GM12875 (cell line): ENCODE measurements around the gene ZFAND2B.

ENCODE experiments used
- H3K4me3 ChIP-seq: one replicate; pipeline ENCODE4 v1.5.1; 2011; ENCODE audit warnings: low read depth, low read length, control low read depth
- TF ChIP-seq, protein P1 (sequence below): IDR thresholded peaks from 2 replicates; pipeline ENCODE4 v1.5.1; 2011; ENCODE audit warnings: low read depth, mild to moderate bottlenecking, control low read depth, inconsistent platforms, low read length, moderate library complexity, borderline replicate concordance; ENCODE audit not compliant: insufficient read depth

Gene ZFAND2B

DNA sequence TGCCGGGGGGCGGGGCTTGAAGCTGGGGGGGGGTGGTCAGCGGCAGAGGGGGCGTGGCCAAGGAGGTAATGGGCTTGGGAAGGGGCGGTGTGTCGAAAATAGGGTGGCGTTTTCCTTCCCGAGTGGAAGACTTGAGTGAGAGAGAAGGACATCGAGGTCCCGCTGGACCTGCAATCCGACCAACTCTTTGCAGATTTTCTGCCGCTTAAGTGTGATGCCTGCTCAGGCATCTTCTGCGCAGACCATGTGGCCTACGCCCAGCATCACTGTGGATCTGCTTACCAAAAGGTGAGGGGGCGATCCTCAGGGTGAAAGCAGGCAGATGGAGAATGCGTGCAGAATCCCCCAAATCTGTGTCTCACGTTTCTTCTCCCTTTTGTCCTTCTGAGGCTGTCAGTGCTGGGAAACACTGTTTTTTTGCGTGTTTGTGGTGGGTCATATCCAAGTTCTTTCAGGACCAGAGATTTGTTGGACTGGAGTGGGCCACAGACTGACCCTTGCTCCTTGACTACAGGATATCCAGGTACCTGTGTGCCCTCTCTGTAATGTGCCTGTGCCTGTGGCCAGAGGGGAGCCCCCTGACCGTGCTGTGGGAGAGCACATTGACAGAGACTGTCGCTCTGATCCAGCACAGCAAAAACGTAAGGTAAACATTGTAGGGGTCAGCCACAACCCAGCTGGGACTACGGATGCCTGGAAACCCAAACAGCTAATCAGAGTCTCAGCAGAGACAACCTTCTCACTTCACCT lies 727 bp downstream of the ZFAND2B start:
- TF ChIP-seq, protein P1, sequence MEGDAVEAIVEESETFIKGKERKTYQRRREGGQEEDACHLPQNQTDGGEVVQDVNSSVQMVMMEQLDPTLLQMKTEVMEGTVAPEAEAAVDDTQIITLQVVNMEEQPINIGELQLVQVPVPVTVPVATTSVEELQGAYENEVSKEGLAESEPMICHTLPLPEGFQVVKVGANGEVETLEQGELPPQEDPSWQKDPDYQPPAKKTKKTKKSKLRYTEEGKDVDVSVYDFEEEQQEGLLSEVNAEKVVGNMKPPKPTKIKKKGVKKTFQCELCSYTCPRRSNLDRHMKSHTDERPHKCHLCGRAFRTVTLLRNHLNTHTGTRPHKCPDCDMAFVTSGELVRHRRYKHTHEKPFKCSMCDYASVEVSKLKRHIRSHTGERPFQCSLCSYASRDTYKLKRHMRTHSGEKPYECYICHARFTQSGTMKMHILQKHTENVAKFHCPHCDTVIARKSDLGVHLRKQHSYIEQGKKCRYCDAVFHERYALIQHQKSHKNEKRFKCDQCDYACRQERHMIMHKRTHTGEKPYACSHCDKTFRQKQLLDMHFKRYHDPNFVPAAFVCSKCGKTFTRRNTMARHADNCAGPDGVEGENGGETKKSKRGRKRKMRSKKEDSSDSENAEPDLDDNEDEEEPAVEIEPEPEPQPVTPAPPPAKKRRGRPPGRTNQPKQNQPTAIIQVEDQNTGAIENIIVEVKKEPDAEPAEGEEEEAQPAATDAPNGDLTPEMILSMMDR = no peak

DNA sequence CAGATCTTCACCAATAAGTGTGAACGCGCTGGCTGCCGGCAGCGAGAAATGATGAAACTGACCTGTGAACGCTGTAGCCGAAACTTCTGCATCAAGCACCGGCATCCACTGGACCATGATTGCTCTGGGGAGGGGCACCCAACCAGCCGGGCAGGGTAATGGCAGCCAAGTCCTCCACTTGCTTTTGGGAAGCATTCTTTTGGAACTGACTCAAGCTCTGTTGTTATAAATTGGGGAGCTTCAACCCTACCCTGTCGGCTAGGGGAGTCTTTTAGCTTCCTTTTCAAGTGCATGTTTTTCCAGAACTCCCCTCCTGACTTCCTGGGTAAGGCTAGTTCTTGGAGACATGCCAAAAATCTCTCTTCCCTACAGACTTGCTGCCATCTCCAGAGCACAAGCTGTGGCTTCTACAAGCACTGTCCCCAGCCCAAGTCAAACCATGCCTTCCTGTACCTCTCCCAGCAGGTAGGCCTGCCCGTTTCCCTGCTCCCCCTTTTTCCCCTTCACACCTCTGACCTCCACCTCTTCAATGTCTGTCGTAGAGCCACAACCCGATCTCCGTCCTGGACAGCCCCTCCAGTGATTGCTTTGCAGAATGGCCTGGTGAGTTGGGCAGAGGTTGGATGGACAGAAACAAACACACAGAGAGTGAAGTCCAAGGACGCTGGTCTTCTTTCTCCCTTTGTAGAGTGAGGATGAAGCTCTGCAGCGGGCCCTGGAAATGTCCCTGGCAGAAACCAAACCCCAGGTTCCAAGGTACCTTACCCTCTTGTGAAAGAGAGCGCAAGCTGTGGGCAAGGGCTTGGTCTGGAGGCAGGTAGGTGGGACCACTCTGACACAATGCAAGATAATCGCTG lies 1.5 kb downstream of the ZFAND2B start:
- TF ChIP-seq, protein P1 = no peak
- H3K4me3 ChIP-seq = no peak overlapping the region

More for the DNA sequence above, 727 bp downstream of the ZFAND2B start:
- H3K4me3 ChIP-seq = peak overlapping the region; percentile 62

DNA sequence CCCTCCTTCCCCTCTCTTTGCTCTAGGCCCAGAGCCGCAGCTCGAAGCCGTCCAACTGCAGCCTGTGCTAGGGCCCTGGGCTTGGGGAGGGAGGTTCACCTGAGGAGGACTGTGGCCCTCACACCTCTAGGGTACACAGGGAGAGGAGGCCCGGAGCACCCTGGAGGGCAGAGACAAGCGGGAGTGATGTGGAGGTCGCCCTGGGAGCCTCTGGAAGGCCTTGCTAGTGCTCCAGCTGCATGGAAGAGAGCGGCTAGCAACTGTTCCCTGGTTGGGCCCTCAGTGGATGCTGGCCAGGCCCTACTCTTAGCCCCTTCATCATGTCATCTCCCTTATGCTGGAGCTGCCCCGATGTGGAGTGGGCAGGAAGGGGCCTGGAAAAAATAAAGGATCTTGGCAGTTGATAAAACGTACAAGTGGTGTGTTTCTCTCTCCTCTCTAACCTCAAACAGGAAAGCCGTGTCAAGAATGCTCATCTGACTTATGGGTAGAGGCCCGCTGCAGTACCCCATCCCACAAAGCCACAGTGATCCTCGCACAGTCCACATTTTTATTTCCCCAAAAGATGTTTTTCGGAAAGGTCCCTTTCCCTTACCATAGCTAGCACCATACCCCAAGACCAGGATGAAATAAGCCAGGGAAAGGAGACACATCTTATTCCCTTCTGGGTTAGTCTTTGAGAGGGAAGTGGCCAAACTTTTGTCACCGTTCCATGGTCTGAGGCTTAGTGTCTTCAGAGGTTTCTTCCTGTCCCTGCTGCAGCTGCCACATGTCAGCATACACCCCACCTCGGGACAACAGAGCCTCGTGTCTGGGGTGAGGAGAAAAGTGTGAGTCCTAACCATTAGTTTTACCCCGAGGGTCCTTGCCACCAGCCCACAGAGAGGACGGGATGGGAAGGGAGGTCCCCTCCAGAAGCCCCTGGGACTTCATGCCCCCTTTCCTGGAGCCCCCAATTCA lies 2.9 kb downstream of the ZFAND2B start:
- TF ChIP-seq, protein P1 = no peak
- no peak overlapping the region for H3K4me3 ChIP-seq

DNA sequence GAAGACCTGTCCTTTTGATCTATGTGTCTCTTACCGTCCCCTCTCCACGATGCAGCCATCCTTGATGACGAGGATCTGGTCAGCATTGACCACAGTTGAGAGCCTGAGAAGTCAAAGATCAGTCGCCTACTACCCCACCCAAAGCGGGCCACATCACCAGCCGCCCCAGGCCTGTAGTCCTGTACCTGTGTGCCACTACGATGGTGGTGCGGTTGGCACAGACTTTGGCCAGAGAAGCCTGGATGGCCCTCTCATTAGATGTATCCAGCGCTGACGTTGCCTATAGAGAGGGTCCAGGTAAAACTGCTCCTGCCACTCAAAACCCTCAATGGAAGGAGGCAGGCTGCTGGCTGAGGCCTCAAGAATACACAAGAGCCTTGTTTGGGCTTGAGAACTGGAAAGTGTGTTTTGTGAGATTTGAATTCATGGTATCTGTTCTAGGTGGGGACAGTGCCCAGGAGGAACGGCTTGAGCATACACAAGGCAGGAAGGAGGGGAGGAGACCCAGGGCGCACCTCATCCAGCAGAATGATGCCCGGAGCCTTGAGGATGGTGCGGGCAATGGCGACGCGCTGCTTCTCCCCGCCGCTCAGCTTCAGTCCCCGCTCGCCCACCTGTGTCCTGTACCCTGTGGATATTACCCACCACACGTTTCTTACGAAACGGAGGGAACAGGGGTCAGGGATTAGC lies 3.8 kb downstream of the ZFAND2B start:
- TF ChIP-seq, protein P1 = no peak
- no peak overlapping the region for H3K4me3 ChIP-seq

DNA sequence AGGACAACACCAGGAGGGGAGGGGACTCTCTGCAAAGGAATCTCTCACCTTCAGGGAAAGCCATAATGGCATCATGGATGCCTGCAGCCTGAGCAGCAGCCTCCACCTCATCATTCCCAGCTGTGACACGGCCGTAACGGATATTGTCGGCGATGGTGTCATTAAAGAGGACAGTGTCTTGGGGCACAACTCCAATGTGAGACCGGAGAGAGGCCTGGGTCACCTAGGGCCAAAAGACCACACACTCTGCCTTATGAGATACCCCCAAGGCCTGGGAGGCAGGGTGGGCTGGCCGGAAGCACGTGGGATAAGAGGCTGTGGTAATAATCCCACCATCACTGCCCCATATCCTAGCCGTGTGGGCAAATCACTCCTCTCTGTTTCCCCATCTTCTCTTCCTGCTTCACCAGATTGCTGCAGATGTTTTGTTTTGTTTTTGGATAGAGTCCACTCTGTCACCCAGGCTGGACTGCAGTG lies 4.3 kb downstream of the ZFAND2B start:
- TF ChIP-seq, protein P1 = no peak
- no peak overlapping the region for H3K4me3 ChIP-seq

DNA sequence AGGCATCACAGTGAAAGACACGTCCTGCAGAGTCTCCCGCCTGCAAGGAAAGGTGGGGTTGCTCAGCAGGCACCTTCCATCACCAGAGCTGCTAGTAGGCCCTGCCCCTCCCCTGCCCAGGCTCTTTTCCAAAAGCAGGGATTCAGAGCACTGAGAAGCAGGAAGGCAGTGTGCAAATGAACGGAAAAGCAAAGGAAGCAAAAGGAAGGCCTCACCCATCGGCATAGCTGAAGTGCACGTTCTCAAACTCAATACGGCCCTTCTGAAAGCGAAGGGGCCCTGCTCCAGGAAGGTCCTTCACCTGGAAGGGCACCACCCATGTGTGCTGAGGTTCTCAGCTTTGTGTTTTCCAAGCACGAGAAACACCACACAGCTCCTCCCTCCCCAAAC lies 6.4 kb downstream of the ZFAND2B start:
- no peak overlapping the region for H3K4me3 ChIP-seq
- TF ChIP-seq, protein P1 = no peak
